ENCODE data around the gene PIK3CB. TPM values are rescaled to one million over a fixed set of nuclear protein-coding genes. Genes with fewer than 3 reads are reported as not detected.

The PIK3CB gene
- total and polyA plus RNA-seq, 2 of the 8 experiments (the other 6 are each of a cell fraction or from before 2014, with no cell fraction given): 8.3 to 35.2 TPM

DNA sequence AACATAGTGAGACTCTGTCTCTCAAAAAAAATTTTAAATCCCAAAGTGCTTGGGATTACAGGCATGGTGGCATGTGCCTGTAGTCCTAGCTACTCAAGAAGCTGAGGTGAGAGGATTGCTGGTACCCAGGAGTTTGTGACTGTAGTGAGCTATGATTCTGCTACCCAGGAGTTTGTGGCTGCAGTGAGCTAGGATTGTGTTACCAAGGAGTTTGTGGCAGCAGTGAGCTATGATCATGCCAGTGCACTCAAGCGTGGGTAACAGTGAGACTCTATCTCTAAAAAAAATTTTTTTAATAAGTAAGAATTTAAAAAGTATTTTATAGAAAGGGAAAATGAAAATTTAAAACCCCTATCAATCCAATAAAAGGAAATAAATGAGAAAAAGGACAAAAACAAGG lies 156.6 kb downstream of the PIK3CB start:
- no peak overlapping the region for H2BK120ac ChIP-seq (replicated peaks; ENCODE audit: low read depth, low read length)
- H3K79me1 ChIP-seq (ENCODE audit: low read depth, low read length): no peaks in the 10 kb centered on the region
- no peak overlapping the region for H3K9ac ChIP-seq (replicated peaks in 1 of 4; ENCODE audit: extremely low read depth in 1 of 4, low read depth in 3 of 4, low read length in 3 of 4)
- no peak overlapping the region for H2BK20ac ChIP-seq (ENCODE audit: low read length)
- no peaks in the 10 kb centered on the region for H3K79me2 ChIP-seq (ENCODE audit: control insufficient read depth in 1 of 2, insufficient read depth in 2 of 2, low read length in 2 of 2)
- no peak overlapping the region for H3K27ac ChIP-seq (ENCODE audit: low read depth, low read length)
- no peaks in the 10 kb centered on the region for H4K20me1 ChIP-seq (replicated peaks in 1 of 2; ENCODE audit: control insufficient read depth in 1 of 2, insufficient read depth in 2 of 2, low read length in 2 of 2)
- no peak overlapping the region for H3K23ac ChIP-seq (ENCODE audit: insufficient read length)
- H2BK12ac ChIP-seq (ENCODE audit: low read depth, low read length): no peak overlapping the region
- peaks cover 0 to 17% (median 8%) of the 10 kb centered on the region in 4 experiments; a peak in 5 of 8 replicates for H3K36me3 ChIP-seq (ENCODE audit: control insufficient read depth in 2 of 4, insufficient read depth in 4 of 4, low read length in 3 of 4)
- H3K4me2 ChIP-seq (ENCODE audit: insufficient read depth in 1 of 2, low read depth in 2 of 2, low read length in 2 of 2): no peak overlapping the region
- no peak overlapping the region for H4K91ac ChIP-seq (replicated peaks; ENCODE audit: insufficient read length, low read length)
- no peak overlapping the region for H3K18ac ChIP-seq (ENCODE audit: extremely low read depth, low read length)
- no peak overlapping the region for H2BK15ac ChIP-seq (ENCODE audit: low read length)
- H2AFZ ChIP-seq (ENCODE audit: low read length): no peak overlapping the region
- no peak overlapping the region for H3K4me3 ChIP-seq (ENCODE audit: extremely low read depth in 1 of 4, insufficient read depth in 2 of 4, low read depth in 3 of 4, low read length in 4 of 4)
- no peak overlapping the region for H2BK5ac ChIP-seq (ENCODE audit: low read depth, low read length)
- H4K5ac ChIP-seq (ENCODE audit: insufficient read length, low read depth, low read length): no peak overlapping the region
- WGBS, 2 experiments (ENCODE audit: extremely low coverage in 1 of 2, insufficient coverage in 1 of 2, insufficient read length in 1 of 2, insufficient replicate concordance in 2 of 2, low coverage in 1 of 2, low lambda C conversion rate in 2 of 2, missing lambda C conversion rate in 1 of 2): 95% methylated on average over 1 of the region's 1 CpG; no CpG with 5 or more reads in 1 of the 2 experiments
- H3K14ac ChIP-seq (ENCODE audit: insufficient read length): no peak overlapping the region
- H3K56ac ChIP-seq (replicated peaks; ENCODE audit: insufficient read length, low read depth, low read length): no peak overlapping the region
- no peak for FAIRE-seq
- H2AK5ac ChIP-seq (ENCODE audit: low read depth, low read length): no peak overlapping the region
- POLR2A ChIA-PET (ENCODE audit: partially characterized antibody): interaction anchor here (1.3 kb wide), 1 partner anchor 14 kb away, joined by 3 read pairs; no protein-coding TSS in a partner anchor
- no peak overlapping the region for H3K4ac ChIP-seq (replicated peaks; ENCODE audit: insufficient read length, low read depth, low read length)
- peaks cover 0 to 3% (median 0%) of the 10 kb centered on the region in 4 experiments; a peak in 1 of 7 replicates for H3K4me1 ChIP-seq (replicated peaks in 1 of 4; ENCODE audit: control insufficient read depth in 3 of 4, insufficient read depth in 4 of 4, low read length in 3 of 4)
- no peak for DNase-seq (ENCODE audit: low read depth in 1 of 2, low spot score in 2 of 2)
- H4K8ac ChIP-seq (ENCODE audit: extremely low read depth, insufficient read depth, low read length): no peak overlapping the region
- no peaks in the 10 kb centered on the region; the same call in 1 of the 2 replicates for H3K23me2 ChIP-seq (ENCODE audit: low read depth, low read length)
- CTCF ChIA-PET (ENCODE audit: partially characterized antibody): interaction anchor here (1.4 to 2.4 kb wide), 6 partner anchors 10 to 245 kb away, joined by 3 to 15 read pairs (median 5); partner anchors contain the start of gene CEP70
- H3K9me3 ChIP-seq (ENCODE audit: insufficient read depth in 2 of 2, low read depth in 1 of 2, low read length in 1 of 2): no peaks in the 10 kb centered on the region
- H3K27me3 ChIP-seq (replicated peaks in 1 of 4; ENCODE audit: control insufficient read depth in 3 of 4, extremely low read depth in 1 of 4, insufficient read depth in 3 of 4, low read length in 3 of 4): no peaks in the 10 kb centered on the region
- TF ChIP-seq BCL11A (IDR thresholded peaks at IDR 0.05; ENCODE audit: low read depth in 2 of 2, low read length in 2 of 2) (no peak), SAP30 (IDR thresholded peaks at IDR 0.05; ENCODE audit: insufficient read depth, insufficient replicate concordance, low read length) (no peak), HDAC6 (IDR thresholded peaks at IDR 0.05; ENCODE audit: low read depth, low read length) (no peak), RNF2 (IDR thresholded peaks at IDR 0.05; ENCODE audit: borderline replicate concordance, low read depth, low read length, missing control alignments, poor library complexity, severe bottlenecking) (no peak), ZNF274 (IDR thresholded peaks at IDR 0.05; ENCODE audit: borderline replicate concordance, extremely low read depth, low read length) (no peak), BACH1 (IDR thresholded peaks at IDR 0.05; ENCODE audit: low read length) (no peak), SP4 (IDR thresholded peaks at IDR 0.05; ENCODE audit: low read length) (no peak), JUN (IDR thresholded peaks at IDR 0.05; ENCODE audit: low read depth, low read length) (no peak), EP300 (IDR thresholded peaks at IDR 0.05; ENCODE audit: borderline replicate concordance in 1 of 2, low read depth in 2 of 2, low read length in 2 of 2) (no peak), CBX5 (IDR thresholded peaks at IDR 0.05; ENCODE audit: low read depth, low read length) (no peak)
- TF ChIP-seq, protein P1, sequence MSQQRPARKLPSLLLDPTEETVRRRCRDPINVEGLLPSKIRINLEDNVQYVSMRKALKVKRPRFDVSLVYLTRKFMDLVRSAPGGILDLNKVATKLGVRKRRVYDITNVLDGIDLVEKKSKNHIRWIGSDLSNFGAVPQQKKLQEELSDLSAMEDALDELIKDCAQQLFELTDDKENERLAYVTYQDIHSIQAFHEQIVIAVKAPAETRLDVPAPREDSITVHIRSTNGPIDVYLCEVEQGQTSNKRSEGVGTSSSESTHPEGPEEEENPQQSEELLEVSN (IDR thresholded peaks at IDR 0.05): no peak
- TF ChIP-seq, protein P2, sequence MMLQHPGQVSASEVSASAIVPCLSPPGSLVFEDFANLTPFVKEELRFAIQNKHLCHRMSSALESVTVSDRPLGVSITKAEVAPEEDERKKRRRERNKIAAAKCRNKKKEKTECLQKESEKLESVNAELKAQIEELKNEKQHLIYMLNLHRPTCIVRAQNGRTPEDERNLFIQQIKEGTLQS (IDR thresholded peaks at IDR 0.05; ENCODE audit: insufficient read depth, low read depth, low read length): no peak
